MM.1S (cell line): ENCODE measurements around the gene TBC1D5.

ENCODE experiments used
- DNase-seq: peaks from one replicate; pipeline ENCODE4 v3.0.0-alpha.2; 2015
- H2AFZ ChIP-seq: fragments of 300-600 bp; sonication (generic); 2 replicates; pipeline ENCODE4 v1.6.0; 2016; ENCODE audit warnings: antibody characterized with exemption, low read length
- H3F3A ChIP-seq: fragments of 300-600 bp; sonication (generic); 2 replicates; pipeline ENCODE4 v1.6.1; 2016; ENCODE audit warnings: mild to moderate bottlenecking, antibody characterized with exemption, low read length, moderate library complexity, mixed read lengths; ENCODE audit not compliant: insufficient read depth
- H3K27ac ChIP-seq: fragments of 300-600 bp; sonication (generic); 2 replicates; pipeline ENCODE4 v1.5.1; 2016; ENCODE audit warnings: mild to moderate bottlenecking, low read length
- H3K27me3 ChIP-seq: fragments of 300-600 bp; sonication (generic); replicated peaks from 2 replicates; pipeline ENCODE4 v1.6.0; 2016; ENCODE audit warnings: low read length; ENCODE audit not compliant: insufficient read depth
- H3K36me3 ChIP-seq: fragments of 300-600 bp; sonication (generic); replicated peaks from 2 replicates; pipeline ENCODE4 v1.6.1; 2016; ENCODE audit warnings: mild to moderate bottlenecking, low read length, mixed read lengths; ENCODE audit not compliant: insufficient read depth
- H3K4me1 ChIP-seq: fragments of 300-600 bp; sonication (generic); 2 replicates; pipeline ENCODE4 v1.6.1; 2016; ENCODE audit warnings: low read length, mixed read lengths
- H3K4me2 ChIP-seq: fragments of 300-600 bp; sonication (generic); 2 replicates; pipeline ENCODE4 v1.6.0; 2016; ENCODE audit warnings: low read depth, low read length
- H3K4me3 ChIP-seq: fragments of 300-600 bp; sonication (generic); 2 replicates; pipeline ENCODE4 v1.5.1; 2016; ENCODE audit warnings: low read length, mixed read lengths
- H3K79me2 ChIP-seq: fragments of 300-600 bp; sonication (generic); 2 replicates; pipeline ENCODE4 v1.6.1; 2016; ENCODE audit warnings: mixed run types, low read length, mixed read lengths
- H3K9ac ChIP-seq: fragments of 300-600 bp; sonication (generic); 2 replicates; pipeline ENCODE4 v1.6.1; 2016; ENCODE audit warnings: low read length, mixed read lengths
- H3K9me2 ChIP-seq: fragments of 300-600 bp; sonication (generic); replicated peaks from 2 replicates; pipeline ENCODE4 v1.6.1; 2016; ENCODE audit warnings: mild to moderate bottlenecking, low read length, mixed read lengths; ENCODE audit not compliant: insufficient read depth
- H3K9me3 ChIP-seq: fragments of 300-600 bp; sonication (generic); replicated peaks from 2 replicates; pipeline ENCODE4 v1.6.1; 2016; ENCODE audit warnings: mild to moderate bottlenecking, low read length, mixed read lengths; ENCODE audit not compliant: insufficient read depth
- H4K20me1 ChIP-seq: fragments of 300-600 bp; sonication (generic); 2 replicates; pipeline ENCODE4 v1.6.1; 2016; ENCODE audit warnings: mild to moderate bottlenecking, low read length, moderate library complexity, mixed read lengths; ENCODE audit not compliant: insufficient read depth
- CTCF ChIP-seq: fragments of 300-600 bp; sonication (generic); IDR thresholded peaks from 2 replicates; pipeline ENCODE4 v1.5.1; 2016; ENCODE audit warnings: antibody characterized with exemption, low read length, mixed read lengths
- EZH2 ChIP-seq: fragments of 300-600 bp; sonication (generic); optimal IDR thresholded peaks from 2 replicates; pipeline ENCODE3; 2017; ENCODE audit warnings: low read depth, mild to moderate bottlenecking, antibody characterized with exemption, low read length, mixed read lengths
- EZH2phosphoT487 ChIP-seq: fragments of 300-600 bp; sonication (generic); IDR thresholded peaks from 2 replicates; pipeline ENCODE4 v1.6.1; 2018; ENCODE audit warnings: antibody characterized with exemption, low read length

The TBC1D5 gene

DNA sequence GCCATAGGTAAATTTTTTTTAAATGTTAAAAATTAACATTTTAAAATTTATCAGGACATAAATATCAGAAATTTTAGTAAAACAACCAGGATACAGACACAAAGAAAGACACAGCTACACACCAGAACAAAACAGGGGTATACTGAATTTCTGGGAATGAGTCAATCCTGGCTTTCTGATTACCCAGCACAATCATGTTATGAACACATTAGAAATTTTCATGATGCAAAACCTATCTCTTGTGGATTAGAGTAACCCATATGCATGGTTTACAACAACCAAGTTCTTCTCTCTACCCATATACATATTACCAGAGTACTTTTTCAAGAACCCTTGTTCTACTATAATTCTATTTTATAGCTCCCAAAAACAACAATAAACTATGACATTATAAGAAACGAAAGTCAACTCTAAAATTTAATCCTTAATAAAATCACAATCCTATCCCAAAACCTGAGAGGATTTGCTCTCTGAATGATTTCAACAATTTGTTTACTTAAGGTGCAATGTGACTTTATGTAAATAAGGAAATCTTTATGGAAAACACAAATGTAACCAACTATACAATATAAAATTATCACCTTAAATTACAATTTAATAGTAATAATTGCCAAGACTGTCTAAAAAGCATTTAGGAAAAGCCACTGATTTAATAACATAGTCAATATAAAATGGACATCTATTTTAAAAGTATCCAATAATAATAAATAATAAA, 184.5 kb downstream of the TBC1D5 start:
- Histone ChIP-seq H3K79me2 (no peaks in the 10 kb centered on the region), H3F3A (no peaks in the 10 kb centered on the region), H3K4me1 (no peaks in the 10 kb centered on the region), H3K4me3 (no peak overlapping the region), H4K20me1 (no peaks in the 10 kb centered on the region), H3K4me2 (no peak overlapping the region), H3K27ac (no peak overlapping the region), H3K9me2 (no peaks in the 10 kb centered on the region), H3K27me3 (no peaks in the 10 kb centered on the region), H2AFZ (no peak overlapping the region), H3K9me3 (no peaks in the 10 kb centered on the region), H3K36me3 (no peaks in the 10 kb centered on the region), H3K9ac (no peak overlapping the region)
- no peak for DNase-seq
- TF ChIP-seq EZH2phosphoT487 (no peak), EZH2 (no peak), CTCF (no peak)

DNA sequence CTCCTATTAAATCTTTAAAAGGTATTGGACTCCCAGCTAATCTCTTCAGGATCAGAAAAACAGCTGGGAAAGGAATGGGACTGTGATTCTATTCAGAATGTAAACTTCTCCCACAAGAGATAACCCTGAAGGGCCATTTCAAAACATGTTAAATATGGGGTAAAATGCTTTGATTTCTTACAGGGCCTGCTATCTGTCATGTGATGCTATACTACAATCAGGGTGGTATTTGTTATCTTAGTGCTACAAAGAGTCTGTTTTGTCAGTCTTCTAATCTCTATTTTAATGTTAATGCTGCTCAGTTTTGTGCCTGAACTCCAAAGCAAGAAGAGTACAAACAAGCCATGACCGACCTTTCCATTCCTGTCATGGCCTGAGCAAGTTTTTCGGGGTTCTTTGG, 186.9 kb downstream of the TBC1D5 start:
- H3K9me2 ChIP-seq, result no peaks in the 10 kb centered on the region
- no peaks in the 10 kb centered on the region for H3K4me1 ChIP-seq
- no peak overlapping the region for H3K9ac ChIP-seq
- H4K20me1 ChIP-seq, result no peaks in the 10 kb centered on the region
- no peaks in the 10 kb centered on the region for H3F3A ChIP-seq
- H3K27me3 ChIP-seq, result no peaks in the 10 kb centered on the region
- H3K27ac ChIP-seq, result no peak overlapping the region
- H3K4me3 ChIP-seq, result no peak overlapping the region
- no peaks in the 10 kb centered on the region for H3K36me3 ChIP-seq
- no peak overlapping the region for H3K4me2 ChIP-seq
- H3K79me2 ChIP-seq, result no peaks in the 10 kb centered on the region
- no peak for TF ChIP-seq EZH2
- TF ChIP-seq CTCF, result no peak
- no peak for TF ChIP-seq EZH2phosphoT487
- no peaks in the 10 kb centered on the region for H3K9me3 ChIP-seq
- DNase-seq, result no peak
- no peak overlapping the region for H2AFZ ChIP-seq

GRCh38 chr3:17554078-17554477, 188.4 kb downstream of the TBC1D5 start:
- no peaks in the 10 kb centered on the region for H3F3A ChIP-seq
- no peak overlapping the region for H2AFZ ChIP-seq
- no peaks in the 10 kb centered on the region for H3K4me1 ChIP-seq
- H3K79me2 ChIP-seq, result no peaks in the 10 kb centered on the region
- no peak overlapping the region for H3K9ac ChIP-seq
- no peak overlapping the region for H3K4me2 ChIP-seq
- H3K36me3 ChIP-seq, result no peaks in the 10 kb centered on the region
- H3K4me3 ChIP-seq, result no peak overlapping the region
- no peaks in the 10 kb centered on the region for H3K9me3 ChIP-seq
- no peak for DNase-seq
- H3K9me2 ChIP-seq, result no peaks in the 10 kb centered on the region
- TF ChIP-seq CTCF, result no peak
- TF ChIP-seq EZH2, result no peak
- TF ChIP-seq EZH2phosphoT487, result no peak
- H4K20me1 ChIP-seq, result no peaks in the 10 kb centered on the region
- H3K27me3 ChIP-seq, result no peaks in the 10 kb centered on the region
- H3K27ac ChIP-seq, result no peak overlapping the region
